GM10248 (cell line): Measurements from ENCODE around the gene LY6G5B.

Experiments
- CTCF ChIA-PET: fragments of 300-600 bp; sonication (Branson Sonifier 250); formaldehyde crosslinking; extraction: SDS; loops from one replicate; lab custom pipeline; 2021; ENCODE audit warnings: antibody characterized with exemption; lab: Yijun Ruan, JAX
- POLR2A ChIA-PET: fragments of 350-650 bp; sonication (Branson Sonifier 250); formaldehyde crosslinking; extraction: SDS; loops from one replicate; lab custom pipeline; 2020; ENCODE audit warnings: antibody characterized with exemption; lab: Yijun Ruan, JAX
- DNase-seq: peaks from one replicate; pipeline ENCODE4 v3.0.0; 2012; ENCODE audit errors: extremely low spot score
- TF ChIP-seq, protein P1 (sequence below): IDR thresholded peaks from 2 replicates; pipeline ENCODE4 v1.5.1; 2012; ENCODE audit warnings: mild to moderate bottlenecking, low read depth; ENCODE audit errors: extremely low read depth, missing control alignments, control extremely low read depth

The LY6G5B gene

DNA sequence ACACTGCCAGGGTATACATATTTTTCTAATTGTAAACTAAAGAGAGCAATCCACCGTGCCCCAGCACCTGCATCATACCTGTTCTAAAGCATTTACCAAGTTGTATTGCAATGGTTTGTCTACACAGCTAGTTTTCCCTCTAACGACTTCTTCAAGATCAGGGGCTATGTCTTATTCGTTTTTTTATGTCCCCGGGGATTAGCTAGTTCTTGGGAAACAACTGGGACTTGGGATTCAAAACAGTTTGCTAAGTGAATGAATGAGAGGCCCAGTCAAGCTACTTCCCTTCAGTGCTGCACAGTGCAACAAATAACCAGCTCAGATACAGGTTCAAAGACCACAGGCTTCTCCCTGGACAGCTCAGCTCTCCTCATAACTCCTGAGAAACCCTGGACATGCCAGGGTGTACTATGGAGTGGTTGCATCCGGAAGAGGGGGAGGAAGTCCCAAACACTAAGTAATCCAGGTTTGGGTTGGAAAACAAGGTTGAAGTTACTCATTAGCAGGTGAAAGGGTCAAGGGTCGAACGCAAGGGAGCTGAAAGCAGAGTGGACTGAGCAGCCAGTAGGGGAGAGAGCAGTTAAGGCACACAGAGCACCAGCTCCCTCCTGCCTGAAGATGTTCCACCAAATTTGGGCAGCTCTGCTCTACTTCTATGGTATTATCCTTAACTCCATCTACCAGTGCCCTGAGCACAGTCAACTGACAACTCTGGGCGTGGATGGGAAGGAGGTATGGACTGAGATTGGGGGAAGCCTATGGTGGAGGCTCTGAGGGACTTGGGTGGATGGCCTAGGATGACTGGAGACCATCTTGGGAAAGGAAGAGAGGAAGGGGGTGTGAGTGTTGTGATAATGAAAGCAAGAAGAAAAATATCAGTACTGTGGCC, 14.2 kb upstream of the LY6G5B start, which contains the start of gene APOM:
TSS of gene APOM (plus strand) at position 546 of the 889 bp plus-strand sequence. CDS start at position 619, 73 bp downstream.
- ChIA-PET POLR2A (interaction anchor here (1.2 to 1.4 kb wide), 2 partner anchors 9 to 10 kb away, joined by 3 to 9 read pairs; partner anchors contain the start of genes CSNK2B and GPANK1), CTCF (interaction anchor here (0.8 to 1.9 kb wide), 5 partner anchors 8 to 105 kb away, joined by 3 to 7 read pairs (median 4); partner anchors contain the start of gene GPANK1)
- no peak for DNase-seq
- TF ChIP-seq, protein P1, sequence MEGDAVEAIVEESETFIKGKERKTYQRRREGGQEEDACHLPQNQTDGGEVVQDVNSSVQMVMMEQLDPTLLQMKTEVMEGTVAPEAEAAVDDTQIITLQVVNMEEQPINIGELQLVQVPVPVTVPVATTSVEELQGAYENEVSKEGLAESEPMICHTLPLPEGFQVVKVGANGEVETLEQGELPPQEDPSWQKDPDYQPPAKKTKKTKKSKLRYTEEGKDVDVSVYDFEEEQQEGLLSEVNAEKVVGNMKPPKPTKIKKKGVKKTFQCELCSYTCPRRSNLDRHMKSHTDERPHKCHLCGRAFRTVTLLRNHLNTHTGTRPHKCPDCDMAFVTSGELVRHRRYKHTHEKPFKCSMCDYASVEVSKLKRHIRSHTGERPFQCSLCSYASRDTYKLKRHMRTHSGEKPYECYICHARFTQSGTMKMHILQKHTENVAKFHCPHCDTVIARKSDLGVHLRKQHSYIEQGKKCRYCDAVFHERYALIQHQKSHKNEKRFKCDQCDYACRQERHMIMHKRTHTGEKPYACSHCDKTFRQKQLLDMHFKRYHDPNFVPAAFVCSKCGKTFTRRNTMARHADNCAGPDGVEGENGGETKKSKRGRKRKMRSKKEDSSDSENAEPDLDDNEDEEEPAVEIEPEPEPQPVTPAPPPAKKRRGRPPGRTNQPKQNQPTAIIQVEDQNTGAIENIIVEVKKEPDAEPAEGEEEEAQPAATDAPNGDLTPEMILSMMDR, result no peak

DNA sequence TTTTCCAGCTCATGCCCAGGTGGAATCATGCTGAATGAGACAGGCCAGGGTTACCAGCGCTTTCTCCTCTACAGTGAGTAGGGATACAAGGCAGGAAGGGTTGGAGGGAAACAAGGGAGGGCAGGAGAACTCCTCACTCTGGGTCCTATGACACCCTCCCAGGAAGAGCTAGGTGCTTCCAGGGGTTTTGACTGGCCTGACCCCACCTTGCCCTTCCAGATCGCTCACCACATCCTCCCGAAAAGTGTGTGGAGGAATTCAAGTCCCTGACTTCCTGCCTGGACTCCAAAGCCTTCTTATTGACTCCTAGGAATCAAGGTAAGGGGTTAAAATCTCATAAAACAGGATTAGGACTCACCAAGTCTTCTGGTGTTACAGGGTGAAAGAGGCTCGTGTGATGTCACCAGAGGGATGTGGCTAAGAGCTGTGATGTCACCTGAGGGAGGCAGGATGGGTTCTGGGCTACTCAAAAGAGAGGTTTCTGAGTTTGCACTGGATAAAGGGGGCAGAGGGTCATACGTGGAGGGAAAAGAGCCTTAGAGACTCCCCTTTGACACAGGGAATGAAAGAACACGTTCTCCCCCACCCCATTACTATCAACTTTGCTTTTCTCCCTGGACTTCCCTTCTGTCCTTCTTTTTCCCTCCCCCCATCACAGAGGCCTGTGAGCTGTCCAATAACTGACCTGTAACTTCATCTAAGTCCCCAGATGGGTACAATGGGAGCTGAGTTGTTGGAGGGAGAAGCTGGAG, 12.2 kb upstream of the LY6G5B start:
- TF ChIP-seq, protein P1, result no peak
- no peak for DNase-seq
- ChIA-PET POLR2A (no interaction called here), CTCF (interaction anchor here (0.9 to 1.6 kb wide), 2 partner anchors 60 to 64 kb away, joined by 3 to 5 read pairs; partner anchors contain the start of gene NCR3)

- DNase-seq, result no peak
- ChIA-PET CTCF (interaction anchor here (0.9 to 1.6 kb wide), 2 partner anchors 60 to 65 kb away, joined by 3 to 5 read pairs; partner anchors contain the start of gene NCR3), POLR2A (no interaction called here)
- TF ChIP-seq, protein P1, result no peak
Observed at GRCh38 chr6:31658158-31658688, 11.6 kb upstream of the LY6G5B start.

DNA sequence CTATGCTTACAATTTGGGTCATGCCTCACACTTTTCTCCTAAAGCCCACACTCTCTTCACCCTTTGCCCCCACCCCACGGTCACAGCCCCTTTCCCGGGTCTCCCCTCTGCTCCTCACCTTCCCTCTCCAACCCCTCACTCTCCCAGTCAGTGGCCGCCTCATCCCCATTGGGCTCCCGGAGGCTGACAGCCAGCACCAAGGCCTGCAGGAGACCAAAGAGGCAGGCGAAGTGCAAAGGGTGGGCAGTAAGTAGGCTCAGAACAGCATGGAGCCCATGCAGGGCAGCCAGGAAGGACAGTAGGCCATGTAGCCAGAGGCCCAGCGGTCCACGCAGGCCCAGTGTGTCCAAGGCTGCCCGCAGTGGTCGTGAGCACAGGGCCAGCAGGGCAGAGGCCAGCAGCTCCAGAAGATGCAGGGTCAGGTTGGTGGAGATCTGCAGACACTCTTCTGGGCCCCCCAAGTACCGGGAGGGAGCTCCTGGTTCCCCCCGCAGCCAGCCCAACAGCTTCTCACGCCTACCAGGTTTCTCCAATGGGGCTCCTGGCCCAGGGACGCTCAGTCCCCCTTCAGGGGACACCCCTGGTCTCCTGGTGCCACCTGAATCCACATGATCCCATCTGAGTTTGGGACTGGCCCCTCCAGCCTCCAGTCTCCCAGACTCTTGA, 10.7 kb upstream of the LY6G5B start:
- POLR2A ChIA-PET, result no interaction called here
- CTCF ChIA-PET, result no interaction called here
- no peak for DNase-seq
- TF ChIP-seq, protein P1, result no peak

DNA sequence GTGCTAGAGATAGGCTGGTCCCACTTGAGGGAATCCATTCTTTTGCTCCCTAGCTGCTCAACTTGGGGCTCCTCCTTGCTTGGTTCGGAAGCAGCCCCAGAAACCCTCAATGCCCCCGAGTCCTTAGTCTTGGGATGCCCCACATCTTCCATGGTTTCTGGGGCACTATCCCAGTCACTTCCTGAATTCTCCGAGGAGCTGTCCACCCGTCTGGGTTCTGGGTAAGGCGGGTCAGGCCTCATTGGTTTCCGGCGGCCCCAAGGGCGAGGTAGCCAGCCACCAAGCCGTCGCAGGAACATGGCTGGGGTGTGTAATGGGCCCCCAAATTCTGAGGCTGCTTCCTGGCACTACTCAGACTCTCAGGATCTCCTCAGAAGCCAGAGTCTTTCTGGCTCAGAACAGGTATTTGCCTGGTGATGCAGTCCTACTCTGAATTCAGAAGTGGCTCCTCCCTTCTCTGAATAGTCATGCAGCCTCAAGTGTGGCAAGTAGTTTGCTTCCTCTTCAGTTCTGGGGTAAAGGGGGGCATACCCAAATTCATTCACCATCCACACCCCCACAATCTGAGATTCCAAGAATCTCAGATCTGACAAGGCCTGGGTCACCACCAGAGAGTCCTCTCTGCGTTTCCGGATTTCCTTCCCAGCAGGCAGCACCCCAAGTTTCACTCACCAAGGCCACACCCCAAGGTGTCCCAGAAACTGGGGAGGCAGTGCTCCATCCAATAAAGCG, 10.0 kb upstream of the LY6G5B start:
- ChIA-PET POLR2A (interaction anchor here (0.7 to 1.0 kb wide), 3 partner anchors 7 to 168 kb away, joined by 3 to 6 read pairs (median 3); partner anchors contain the start of genes BAG6 and HSPA1B), CTCF (interaction anchor here (0.8 to 1.7 kb wide), 2 partner anchors 63 to 71 kb away, joined by 3 read pairs; no protein-coding TSS in a partner anchor)

More for the DNA sequence above, 10.0 kb upstream of the LY6G5B start:
- TF ChIP-seq, protein P1, result no peak
- DNase-seq, result no peak
